Kidney tubule cell (primary cell): ENCODE results near the gene DMXL1.
A peak's percentile ranks its signal among the peaks of the same experiment; 100 is the strongest.

ENCODE experiments used
- DNase-seq: peaks from one replicate; pipeline ENCODE4 v3.0.0-alpha.2; 2018; ENCODE audit warnings: low spot score

Gene DMXL1, protein sequence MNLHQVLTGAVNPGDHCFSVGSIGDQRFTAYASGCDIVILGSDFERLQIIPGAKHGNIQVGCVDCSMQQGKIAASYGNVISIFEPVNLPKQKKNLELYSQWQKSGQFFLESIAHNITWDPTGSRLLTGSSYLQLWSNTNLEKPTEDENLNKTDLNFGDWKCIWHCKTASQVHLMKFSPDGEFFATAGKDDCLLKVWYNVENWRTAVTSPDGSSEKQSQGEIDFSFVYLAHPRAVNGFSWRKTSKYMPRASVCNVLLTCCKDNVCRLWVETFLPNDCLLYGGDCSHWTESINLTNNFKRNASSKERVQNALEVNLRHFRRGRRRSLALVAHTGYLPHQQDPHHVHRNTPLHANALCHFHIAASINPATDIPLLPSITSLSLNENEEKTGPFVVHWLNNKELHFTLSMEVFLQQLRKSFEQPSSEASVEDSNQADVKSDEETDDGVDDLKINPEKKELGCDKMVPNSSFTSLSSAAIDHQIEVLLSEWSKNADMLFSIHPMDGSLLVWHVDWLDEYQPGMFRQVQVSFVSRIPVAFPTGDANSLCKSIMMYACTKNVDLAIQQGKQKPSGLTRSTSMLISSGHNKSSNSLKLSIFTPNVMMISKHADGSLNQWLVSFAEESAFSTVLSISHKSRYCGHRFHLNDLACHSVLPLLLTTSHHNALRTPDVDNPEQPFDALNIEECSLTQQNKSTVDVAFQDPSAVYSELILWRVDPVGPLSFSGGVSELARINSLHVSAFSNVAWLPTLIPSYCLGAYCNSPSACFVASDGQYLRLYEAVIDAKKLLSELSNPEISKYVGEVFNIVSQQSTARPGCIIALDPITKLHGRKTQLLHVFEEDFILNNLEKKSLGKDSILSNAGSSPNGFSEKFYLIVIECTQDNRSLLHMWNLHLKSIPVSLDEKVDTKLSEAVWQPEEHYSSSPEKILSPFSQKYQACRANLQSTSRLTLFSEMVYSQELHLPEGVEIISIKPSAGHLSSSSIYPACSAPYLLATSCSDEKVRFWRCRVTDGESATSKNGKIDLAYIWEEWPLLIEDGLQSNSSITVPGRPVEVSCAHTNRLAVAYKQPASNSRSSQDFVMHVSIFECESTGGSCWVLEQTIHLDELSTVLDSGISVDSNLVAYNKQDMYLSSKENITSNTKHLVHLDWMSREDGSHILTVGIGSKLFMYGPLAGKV (N-terminal part only)

DNA sequence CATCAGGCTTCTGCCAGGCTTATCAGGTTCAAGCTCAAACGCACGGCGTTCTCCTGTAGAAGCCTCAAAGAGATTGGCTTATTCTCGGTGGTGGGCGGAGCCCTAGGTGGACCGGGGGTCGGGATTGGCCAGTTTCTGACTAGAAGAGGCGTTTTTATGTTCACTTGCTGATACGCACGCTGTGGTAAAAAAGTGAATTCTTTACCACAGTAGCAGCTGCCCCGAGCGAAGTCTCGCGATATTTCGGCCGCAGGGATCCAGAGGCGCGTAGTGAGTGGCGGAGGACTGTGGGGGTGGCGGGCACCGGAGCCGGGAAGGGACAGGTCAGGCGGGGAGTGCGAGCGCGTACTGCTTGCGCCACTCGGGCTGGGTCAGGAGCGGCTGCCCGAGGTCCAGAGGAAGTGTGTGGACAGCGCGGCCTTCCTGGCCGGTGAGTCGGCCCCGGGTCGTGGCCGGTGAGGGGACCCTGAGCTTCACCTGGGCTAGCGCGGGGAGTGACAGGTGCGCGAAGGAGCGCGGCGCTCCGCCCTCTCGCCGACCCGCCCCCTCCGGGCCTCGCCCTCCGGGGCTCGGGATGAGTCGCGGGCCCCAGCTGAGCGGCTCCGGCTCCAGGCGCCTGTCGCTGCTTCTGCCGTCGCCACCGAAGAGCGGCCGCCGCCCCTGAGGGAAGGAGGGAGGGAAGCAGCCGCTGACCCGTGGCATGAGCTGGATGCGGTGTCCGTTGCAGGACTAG, at the start of gene DMXL1:
TSS of gene DMXL1 (plus strand) at position 260 of the 733 bp plus-strand sequence. CDS start 483 bp downstream, outside the sequence.
- DNase-seq = peak; percentile 100

DNA sequence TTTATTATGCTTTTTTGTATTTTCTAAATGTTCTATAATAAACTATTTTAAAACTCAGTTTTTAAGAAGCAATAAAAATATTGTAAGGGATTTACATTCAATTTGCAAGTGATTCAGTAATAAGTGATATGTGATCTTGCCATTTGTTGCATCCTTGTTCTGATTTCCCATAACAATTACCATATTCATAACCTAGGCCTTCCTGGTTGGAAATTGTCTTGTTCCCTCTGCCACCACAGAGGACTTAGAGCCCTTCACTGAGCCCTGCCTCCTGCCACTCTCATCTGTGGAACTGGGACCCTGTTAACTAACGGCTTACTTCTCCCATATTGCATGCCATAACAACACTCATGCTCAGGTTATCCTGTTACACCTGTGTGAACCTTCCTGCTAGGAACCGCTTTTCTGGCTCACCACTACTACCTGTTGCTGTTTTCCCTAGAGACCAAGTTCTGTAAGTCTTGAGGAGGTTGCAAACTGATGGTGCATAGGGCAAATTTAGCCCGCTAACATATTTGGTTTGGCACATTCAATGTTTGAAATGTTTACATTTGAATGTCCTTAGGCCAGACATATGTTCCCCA, 49.6 kb upstream of the DMXL1 start:
- DNase-seq = no peak

DNA sequence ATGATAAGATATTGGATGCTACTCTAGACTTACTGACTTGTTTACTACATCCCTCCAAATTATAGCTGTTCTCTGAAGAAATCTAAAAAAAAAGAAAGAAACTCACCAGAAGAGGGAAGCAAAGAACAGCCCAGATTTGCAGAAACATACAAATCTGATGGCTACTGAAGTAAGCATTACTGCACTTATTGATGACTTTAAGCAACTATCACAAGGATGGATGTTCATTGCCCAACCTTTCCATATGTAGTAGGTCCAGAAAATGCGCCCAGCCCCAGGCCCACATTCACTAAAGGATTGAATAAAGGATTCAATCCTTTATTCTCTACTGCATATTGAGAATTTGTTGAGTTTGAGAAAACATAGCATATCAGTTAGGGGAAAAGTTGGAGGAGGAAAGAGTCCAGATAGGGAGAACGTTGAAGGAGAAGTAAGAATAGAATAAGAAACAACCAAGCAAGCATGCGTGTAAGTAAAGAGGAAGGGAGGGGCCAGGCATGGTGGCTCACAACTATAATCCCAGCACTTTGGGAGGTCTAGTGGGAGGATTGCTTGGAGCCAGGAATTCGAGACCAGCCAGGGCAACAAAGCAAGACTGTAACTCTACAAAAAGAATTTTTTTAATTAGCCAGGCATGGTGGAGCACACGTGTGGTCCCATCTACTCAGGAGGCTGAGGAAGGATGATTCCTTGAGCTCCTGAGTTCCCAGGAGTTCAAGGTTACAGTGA, 48.7 kb upstream of the DMXL1 start:
- DNase-seq = peak; percentile 42

DNA sequence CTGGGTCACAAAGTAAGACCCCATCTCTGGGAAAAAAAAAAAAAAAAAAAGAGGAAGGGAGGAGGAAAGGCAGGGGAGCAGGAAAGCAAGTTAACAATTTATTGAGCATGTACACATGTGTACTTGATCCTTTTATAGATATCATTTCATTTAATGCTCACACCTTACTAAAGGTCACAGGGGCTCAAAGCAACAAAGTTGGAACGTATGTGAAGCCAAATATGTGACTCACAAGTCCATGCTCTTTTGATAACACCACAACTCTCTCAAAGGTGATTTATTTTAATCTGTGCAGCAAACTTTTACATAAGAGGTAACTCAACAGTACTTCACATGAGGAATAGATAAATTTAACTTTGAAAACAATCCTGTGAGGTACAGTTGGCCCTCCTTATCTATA, 48.1 kb upstream of the DMXL1 start:
- no peak for DNase-seq

DNA sequence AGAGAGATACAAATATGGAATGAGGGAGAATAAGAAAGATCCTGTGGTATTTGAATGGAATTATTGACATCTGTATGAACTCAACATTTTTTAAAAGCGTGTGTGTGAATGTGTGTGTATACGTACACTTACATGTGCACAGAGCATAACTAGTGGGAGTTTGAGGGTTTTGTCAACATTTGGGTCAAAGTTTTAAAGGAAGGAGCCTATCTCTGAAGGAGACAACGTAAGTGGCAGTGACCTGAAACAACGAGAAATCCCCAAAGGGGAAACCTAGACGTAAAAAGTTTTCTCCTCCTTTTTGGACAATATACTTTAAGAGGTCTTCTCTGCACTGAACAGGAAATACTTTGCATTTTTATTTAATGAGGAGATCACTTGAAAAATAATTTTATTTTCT, 42.3 kb upstream of the DMXL1 start:
- DNase-seq = no peak

DNA sequence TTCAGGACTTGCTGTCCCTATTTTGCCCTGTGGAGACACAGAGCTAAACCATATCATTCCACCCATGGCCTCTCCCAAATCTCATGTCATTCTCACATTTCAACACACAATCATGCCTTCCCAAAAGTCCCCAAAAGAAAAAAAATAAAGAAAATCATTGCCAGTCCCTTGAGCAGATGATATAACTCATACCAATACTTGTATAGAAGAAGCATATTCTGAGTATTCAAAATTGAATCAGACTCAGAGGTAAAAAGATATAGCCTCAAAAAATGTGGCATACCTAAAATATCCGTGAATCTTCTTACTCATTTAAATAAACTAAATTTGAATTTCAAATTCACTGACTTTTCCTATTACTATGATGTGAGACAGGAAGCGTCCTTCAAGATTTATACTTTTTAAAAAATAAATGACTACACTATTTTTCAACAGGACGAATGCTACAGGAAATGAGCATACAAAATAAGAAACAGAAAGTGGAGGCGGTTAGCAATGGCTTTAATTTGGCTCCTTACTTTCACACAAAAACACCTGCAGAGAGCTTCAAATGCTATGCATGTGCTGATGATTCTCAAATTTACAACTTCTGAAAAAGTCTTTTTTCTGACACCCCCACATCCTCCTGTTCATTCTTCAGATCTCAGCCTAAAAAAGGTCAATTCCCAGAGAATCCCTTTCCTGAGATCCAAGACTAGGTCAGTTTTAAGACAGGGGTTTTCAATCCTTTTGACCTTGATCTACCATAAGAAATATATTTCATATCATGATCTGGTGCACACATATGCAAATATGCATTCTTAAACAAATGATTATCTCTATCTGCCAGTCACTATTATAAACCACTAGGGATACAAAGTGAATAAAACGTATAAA, 39.6 kb upstream of the DMXL1 start:
- DNase-seq = no peak

DNA sequence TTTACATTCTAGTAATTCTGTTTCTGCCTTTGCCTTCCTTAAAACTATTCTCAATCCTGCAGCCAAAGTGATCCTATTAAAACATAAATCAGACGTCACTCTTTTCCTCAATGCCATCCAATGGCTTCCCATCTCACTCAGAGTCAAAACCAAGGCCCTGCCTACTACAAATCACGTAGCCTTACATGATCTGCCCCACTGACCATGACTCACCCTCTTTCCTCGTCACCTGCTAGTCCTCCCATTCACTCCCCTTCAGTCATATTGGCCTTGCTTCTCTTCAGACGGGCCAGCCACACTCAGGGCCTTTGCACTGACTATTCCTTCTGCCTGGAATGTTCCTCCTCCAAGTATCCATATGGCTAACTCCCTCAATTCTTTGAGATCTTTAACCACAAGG, 39.0 kb upstream of the DMXL1 start:
- DNase-seq = peak; percentile 83

DNA sequence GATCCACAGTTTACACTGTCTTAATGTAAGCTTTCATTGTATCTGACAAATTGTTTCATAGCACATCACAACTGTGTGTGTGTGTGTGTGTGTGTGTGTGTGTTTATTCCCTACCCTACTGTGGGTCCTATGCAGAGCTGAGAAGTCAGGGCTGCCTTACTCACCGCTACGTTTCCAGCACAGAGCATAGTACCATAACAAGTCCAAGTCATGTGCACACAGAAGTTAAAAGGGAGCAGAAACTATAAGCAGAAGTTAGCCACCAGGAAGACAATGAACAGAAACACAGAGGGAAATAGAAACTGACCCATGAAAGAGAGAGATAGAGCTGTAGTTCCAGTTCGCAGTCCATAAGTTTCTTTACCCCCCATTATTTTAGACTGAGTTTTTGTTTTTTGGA, 38.2 kb upstream of the DMXL1 start:
- DNase-seq = no peak

DNA sequence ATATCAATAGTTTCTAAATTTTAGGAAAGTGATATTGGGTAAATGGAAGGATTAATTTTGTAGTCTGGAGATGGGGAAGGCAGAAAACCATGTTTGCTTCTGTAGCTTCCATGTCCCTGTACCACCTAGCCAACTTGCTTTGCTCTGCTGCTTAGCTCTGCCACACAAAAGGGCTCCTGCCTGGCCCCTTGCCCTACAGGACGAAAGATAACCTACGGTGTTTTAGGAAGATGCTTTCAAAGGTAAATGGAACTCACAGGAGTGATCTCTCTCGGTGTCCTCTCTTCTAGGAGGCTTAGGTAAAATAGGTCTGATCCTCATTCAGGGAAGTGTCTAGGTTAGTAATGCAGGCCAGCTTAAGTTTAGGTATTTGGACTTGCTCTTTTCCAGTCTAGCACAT, 37.8 kb upstream of the DMXL1 start:
- DNase-seq = no peak

DNA sequence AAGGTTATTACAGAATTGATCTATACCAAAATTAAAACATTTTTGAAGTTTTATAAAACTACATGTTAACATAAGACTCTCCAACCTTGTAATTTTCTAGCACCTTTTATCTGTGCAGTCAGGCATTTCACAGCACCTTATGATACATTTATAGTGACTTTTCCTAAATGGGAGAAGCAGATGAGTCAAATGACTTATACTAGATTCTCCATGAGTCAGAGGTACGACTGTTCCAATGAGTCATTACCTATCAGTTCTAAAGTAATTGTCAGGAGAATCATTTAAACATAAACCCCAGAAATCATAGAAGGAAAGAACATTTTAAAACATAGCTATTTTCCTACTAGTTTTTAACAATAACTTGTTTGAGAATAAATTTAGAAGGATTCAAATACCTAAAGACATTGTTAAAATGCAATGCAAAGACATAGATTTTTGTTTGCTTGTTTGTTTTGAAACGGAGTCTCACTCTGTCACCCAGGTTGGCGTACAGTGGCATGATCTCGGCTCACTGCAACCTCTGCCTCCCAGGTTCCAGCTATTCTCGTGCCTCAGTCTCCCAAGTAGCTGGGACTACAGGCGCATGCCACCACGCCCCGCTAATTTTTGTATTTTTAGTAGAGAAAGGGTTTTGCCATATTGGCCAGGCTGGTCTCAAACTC, 34.7 kb upstream of the DMXL1 start:
- DNase-seq = peak; percentile 88

DNA sequence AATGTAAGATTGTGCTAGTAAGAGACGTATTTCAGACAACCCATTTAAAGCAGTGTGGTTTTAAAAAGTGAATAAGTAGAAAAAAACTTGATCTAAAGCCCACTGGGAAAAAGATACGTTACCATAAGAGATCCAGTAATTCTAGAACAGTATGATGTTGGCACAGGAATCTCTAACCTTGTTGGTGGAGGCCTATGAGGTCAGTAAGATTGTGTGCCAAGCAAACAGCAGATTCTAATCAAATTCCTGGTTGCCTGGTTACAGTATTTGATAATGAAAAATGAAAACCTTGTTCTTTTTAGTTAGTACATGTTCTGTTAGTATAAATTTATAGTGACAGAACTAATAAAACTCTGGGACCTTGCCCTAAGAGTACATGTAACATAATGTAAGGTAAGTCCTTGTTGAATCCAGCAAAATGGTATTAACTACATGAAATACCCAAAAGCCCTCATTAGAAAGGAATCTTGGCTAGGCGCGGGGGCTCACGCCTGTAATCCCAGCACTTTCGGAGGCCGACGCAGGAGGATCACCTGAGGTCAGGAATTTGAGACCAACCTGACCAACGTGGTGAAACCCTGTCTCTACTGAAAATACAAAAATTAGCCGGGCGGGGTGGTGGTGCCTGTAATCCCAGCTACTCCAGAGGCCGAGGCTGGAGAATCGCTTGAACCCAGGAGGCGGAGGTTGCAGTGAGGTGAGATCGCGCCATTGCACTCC, 33.2 kb upstream of the DMXL1 start:
- DNase-seq = peak; percentile 14

DNA sequence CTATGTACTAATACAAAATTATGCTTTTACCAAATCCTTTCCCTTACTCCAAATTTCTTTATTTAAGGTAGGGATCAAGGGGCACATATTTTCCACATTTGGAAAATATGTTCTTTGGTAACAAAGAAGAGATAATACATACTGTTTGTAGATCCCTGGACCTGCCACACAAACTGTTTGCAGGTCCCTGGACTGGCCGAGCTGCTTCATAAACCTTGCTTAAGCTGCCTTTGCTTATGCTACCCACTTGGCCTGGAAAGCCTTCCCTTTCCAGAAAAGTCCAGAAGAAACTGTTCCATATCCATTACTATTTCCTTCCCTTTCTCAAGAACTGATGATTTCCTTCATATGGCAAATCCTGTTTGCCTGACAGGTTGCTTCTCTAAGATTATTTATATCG, 22.6 kb upstream of the DMXL1 start:
- no peak for DNase-seq

DNA sequence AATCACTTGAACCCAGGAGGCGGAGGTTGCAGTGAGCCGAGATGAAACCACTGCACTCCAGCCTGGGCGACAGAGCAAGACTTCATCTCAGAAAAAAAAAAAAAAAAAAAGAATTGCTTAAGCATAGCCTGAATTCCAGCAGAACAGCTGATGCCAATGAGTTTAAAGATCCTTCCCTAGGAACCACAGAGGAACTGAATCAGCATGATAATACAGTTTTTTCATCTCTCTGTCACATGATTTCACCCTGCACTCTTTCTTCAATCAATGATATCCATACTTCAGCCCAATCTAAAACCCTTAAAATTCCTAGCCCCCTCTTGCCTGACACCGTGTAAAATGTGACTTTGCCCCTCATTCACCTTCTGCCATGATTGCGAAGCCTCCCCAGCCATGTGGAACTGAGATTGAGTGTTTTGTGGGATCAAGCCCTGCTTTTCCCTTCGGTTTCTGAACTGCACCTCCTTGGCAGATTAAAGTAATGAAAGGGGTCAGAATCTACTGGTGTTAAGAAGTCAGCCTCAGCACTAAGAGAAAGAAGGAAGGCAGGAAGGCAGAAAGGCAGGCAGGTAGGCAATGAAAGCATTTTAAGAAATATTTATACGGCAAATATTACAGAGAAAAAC, 20.9 kb upstream of the DMXL1 start:
- peak; percentile 62 for DNase-seq

DNA sequence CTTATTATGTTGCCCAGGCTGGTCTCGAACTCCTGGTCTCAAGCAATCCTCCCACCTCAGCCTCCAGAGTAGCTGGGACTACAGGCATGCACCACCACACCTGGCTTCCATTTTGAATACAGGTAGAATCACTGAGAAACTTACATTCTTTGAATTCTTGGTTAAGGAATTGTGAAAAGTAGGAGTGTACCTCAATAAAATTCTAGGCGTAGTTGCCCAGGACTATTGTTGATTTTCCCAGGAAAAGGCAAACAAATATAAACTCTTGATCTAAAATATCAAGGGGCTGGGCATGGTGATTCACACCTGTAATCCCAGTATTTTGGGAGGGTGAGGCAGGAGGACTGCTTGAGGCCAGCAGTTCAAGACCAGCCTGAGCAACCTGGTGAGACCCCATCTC, 16.8 kb upstream of the DMXL1 start:
- no peak for DNase-seq

DNA sequence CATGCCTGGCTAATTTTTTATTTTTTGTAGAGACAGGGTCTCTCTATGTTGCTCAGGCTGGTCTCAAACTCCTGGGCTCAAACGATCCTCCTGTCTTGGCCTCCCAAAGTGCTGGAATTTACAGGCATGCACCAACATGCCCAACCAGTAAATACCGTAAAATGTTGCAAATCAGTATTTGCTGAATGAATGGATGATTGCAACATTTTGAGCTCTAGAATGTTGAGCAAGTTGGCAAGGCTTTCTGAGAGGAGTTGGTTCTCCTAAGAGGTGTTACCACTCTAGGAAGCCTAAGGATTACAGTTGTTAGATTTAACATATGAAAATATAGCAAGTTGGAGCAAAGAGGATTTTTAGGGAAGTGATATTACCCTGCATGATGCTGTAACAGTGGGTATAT, 15.6 kb upstream of the DMXL1 start:
- DNase-seq = no peak

DNA sequence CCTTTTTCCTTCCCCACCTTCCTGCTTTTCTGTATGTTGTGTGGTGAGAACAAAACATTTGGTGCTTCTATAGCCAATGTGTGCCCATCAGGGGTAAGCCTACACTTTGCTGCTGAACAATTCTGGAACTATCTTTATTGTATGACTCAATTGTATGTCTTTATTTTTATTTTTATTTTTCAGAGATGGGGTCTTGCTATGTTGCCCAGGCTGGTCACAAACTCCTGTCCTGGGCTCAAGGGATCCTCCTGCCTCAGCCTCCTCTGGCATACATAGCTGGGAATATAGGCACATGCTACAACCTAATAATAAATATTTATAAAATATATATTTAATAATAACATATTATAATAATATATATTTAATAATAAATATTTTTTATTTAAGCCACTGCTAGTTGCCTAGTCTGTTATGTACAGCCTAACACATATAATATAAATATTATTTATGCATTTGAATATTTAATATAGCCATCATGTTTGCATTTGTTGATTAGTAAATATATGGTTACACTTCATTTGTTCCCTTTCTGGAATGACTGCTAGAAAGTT, 11.8 kb upstream of the DMXL1 start:
- DNase-seq = no peak

DNA sequence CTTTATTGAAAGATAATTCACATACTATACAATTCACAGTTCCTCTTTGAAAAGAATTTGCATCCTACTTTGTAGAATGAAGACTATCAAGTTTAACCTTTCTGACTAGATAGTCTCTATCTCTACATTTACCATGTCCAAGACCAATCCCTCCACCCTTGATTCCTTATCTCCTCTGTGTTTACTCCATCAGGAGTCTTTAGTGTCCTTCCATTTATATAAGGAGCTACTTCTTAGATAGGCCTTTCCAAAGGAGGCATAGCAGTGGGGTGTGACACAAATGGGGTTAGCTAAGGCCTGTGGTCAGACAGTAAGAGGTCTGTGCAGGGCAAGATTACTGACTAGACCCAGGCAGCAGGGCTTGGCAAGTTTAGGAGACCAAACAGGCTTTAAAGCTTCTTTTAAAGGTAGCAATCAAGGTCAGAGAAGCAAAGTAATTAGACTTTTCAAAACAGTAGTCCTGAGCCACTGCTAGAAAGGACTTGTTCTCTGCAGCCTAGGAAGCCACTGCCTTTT, 11.1 kb upstream of the DMXL1 start:
- no peak for DNase-seq
